ENCODE data around the gene PTPRO. TPM values are rescaled to one million over a fixed set of nuclear protein-coding genes. Genes with fewer than 3 reads are reported as not detected.
A peak's percentile ranks its signal among the peaks of the same experiment; 100 is the strongest.

PTPRO gene
- total and polyA plus RNA-seq, 4 donors: 0.31 to 3.3 (median 1.1) TPM

DNA sequence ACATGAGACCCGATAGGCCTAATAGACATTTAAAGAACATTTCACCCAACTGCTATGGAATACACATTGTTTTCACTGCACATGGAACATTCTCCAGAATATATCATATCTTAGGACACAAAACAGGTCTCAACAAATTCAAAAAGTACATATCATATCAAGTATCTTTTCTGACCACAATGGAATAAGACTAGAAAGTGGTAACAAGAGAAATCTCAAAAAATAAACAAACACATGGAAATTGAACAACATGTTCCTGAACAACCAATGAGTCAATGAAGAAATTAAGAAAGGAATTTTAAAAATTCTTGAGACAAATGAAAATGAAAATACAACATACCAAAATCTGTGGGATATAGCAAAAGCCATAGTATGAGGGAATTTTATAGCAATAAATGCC, 208.1 kb downstream of the PTPRO start:
- H3K27ac ChIP-seq (ENCODE audit: low read depth in 1 of 2, low read length in 2 of 2): no peak overlapping the region
- H3K9ac ChIP-seq (ENCODE audit: low read depth in 1 of 2, low read length in 2 of 2): no peak overlapping the region
- H3K4me1 ChIP-seq (ENCODE audit: control insufficient read depth in 4 of 4, insufficient read depth in 4 of 4, low read length in 3 of 4): no peaks in the 10 kb centered on the region
- TF ChIP-seq HNF4G (IDR thresholded peaks at IDR 0.05) (no peak), FOXA2 (IDR thresholded peaks at IDR 0.05) (no peak), FOXA1 (IDR thresholded peaks at IDR 0.05) (no peak), RXRA (IDR thresholded peaks at IDR 0.05) (no peak), SP1 (IDR thresholded peaks at IDR 0.05) (no peak), TAF1 (conservative IDR thresholded peaks at IDR 0.05) (no peak), RAD21 (IDR thresholded peaks at IDR 0.05) (no peak), GABPA (IDR thresholded peaks at IDR 0.05 in 1 of 2, conservative IDR thresholded peaks at IDR 0.05 in 1 of 2) (no peak), YY1 (IDR thresholded peaks at IDR 0.05) (no peak), ZBTB33 (IDR thresholded peaks at IDR 0.05) (no peak), NR2F2 (IDR thresholded peaks at IDR 0.05) (no peak), JUND (IDR thresholded peaks at IDR 0.05) (no peak)
- H3K4me3 ChIP-seq (ENCODE audit: low read depth in 1 of 3, low read length in 3 of 3): no peak overlapping the region
- no peaks in the 10 kb centered on the region for H3K36me3 ChIP-seq (ENCODE audit: control insufficient read depth in 4 of 4, insufficient read depth in 3 of 4, low read depth in 1 of 4, low read length in 3 of 4)
- no peak for DNase-seq (ENCODE audit: low spot score)
- 94% methylated on average over 1 of the region's 1 CpG for WGBS
- peaks cover 0 to 4% (median under 1%) of the 10 kb centered on the region in 4 donors for H3K9me3 ChIP-seq (ENCODE audit: control insufficient read depth in 4 of 4, low read length in 3 of 4)
- no peaks in the 10 kb centered on the region for H3K27me3 ChIP-seq (ENCODE audit: control insufficient read depth in 4 of 4, insufficient read depth in 4 of 4, low read length in 3 of 4)

DNA sequence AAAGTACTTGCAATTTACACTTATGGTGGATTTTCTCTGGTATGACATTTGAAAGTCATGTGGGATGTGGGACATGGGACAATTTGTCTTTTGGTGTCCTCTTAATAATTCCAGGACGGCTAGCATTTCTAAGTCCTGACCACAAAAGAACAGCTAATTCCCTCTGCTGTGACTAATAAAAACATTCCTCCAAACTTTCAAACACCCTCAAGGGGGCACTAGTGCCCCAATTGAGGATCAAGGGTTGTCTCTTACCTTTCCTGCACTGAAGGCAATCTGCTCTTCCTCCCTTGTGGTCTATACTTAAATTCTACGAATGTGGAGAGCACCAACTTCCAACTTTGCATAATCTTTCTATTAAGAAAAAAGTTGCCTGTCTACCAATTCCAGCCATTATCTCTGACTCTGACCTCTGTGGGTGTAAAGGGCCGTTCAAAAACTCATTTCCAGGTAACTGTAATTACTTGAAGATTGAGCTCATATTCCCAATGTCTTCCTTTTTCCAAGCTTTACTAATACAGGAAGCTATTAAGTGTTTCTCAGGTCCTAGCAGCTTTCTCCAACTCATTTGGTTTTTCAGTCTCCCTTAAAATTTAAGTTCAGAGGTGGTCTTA, 210.2 kb downstream of the PTPRO start:
- Histone ChIP-seq H3K27me3 (ENCODE audit: control insufficient read depth in 4 of 4, insufficient read depth in 4 of 4, low read length in 3 of 4) (no peaks in the 10 kb centered on the region), H3K9me3 (ENCODE audit: control insufficient read depth in 4 of 4, low read length in 3 of 4) (peaks cover 0 to 4% (median under 1%) of the 10 kb centered on the region in 4 donors), H3K36me3 (ENCODE audit: control insufficient read depth in 4 of 4, insufficient read depth in 3 of 4, low read depth in 1 of 4, low read length in 3 of 4) (no peaks in the 10 kb centered on the region), H3K4me1 (ENCODE audit: control insufficient read depth in 4 of 4, insufficient read depth in 4 of 4, low read length in 3 of 4) (no peaks in the 10 kb centered on the region), H3K4me3 (ENCODE audit: low read depth in 1 of 3, low read length in 3 of 3) (no peak overlapping the region), H3K9ac (ENCODE audit: low read depth in 1 of 2, low read length in 2 of 2) (no peak overlapping the region), H3K27ac (ENCODE audit: low read depth in 1 of 2, low read length in 2 of 2) (no peak overlapping the region)
- DNase-seq (ENCODE audit: low spot score): no peak
- 41% methylated on average over 3 of the region's 3 CpGs for WGBS
- TF ChIP-seq RAD21 (IDR thresholded peaks at IDR 0.05) (peak; percentile 74 to 82), FOXA1 (IDR thresholded peaks at IDR 0.05) (no peak), ZBTB33 (IDR thresholded peaks at IDR 0.05) (no peak), NR2F2 (IDR thresholded peaks at IDR 0.05) (no peak)
- TF ChIP-seq, protein P1, sequence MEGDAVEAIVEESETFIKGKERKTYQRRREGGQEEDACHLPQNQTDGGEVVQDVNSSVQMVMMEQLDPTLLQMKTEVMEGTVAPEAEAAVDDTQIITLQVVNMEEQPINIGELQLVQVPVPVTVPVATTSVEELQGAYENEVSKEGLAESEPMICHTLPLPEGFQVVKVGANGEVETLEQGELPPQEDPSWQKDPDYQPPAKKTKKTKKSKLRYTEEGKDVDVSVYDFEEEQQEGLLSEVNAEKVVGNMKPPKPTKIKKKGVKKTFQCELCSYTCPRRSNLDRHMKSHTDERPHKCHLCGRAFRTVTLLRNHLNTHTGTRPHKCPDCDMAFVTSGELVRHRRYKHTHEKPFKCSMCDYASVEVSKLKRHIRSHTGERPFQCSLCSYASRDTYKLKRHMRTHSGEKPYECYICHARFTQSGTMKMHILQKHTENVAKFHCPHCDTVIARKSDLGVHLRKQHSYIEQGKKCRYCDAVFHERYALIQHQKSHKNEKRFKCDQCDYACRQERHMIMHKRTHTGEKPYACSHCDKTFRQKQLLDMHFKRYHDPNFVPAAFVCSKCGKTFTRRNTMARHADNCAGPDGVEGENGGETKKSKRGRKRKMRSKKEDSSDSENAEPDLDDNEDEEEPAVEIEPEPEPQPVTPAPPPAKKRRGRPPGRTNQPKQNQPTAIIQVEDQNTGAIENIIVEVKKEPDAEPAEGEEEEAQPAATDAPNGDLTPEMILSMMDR (IDR thresholded peaks at IDR 0.05; ENCODE audit: low read depth, low read length, missing input control): peak; percentile 40

Data from liver (tissue), 9 donors.